Right lung (tissue), 5 donors: Measurements from ENCODE around the gene TMEM59L. TPM values are rescaled to one million over a fixed set of nuclear protein-coding genes. Genes with fewer than 3 reads are reported as not detected.

Source experiments
- DNase-seq, 2 donors: peaks; one replicate each; pipeline ENCODE4 v3.0.0-alpha.2; 2013
- polyA plus RNA-seq, 5 donors: library from polyadenylated mRNA; unstranded; fragments of 120-200 nt; gene quantifications; one replicate each; pipeline versions ENCODE4 v1.2.1 to v1.2.3, GENCODE V29; 2013; ENCODE audit warnings: inconsistent platforms in 1 of 5, low replicate concordance in 1 of 5; ENCODE audit not compliant: insufficient read length in 5 of 5, insufficient read depth in 1 of 5

The TMEM59L gene
- polyA plus RNA-seq, 5 donors, result 24.7 to 44.5 (median 32.4) TPM

- no peak for DNase-seq
These were observed 43.8 kb downstream of the TMEM59L start for GRCh38 chr19:18656337-18657086.

DNA sequence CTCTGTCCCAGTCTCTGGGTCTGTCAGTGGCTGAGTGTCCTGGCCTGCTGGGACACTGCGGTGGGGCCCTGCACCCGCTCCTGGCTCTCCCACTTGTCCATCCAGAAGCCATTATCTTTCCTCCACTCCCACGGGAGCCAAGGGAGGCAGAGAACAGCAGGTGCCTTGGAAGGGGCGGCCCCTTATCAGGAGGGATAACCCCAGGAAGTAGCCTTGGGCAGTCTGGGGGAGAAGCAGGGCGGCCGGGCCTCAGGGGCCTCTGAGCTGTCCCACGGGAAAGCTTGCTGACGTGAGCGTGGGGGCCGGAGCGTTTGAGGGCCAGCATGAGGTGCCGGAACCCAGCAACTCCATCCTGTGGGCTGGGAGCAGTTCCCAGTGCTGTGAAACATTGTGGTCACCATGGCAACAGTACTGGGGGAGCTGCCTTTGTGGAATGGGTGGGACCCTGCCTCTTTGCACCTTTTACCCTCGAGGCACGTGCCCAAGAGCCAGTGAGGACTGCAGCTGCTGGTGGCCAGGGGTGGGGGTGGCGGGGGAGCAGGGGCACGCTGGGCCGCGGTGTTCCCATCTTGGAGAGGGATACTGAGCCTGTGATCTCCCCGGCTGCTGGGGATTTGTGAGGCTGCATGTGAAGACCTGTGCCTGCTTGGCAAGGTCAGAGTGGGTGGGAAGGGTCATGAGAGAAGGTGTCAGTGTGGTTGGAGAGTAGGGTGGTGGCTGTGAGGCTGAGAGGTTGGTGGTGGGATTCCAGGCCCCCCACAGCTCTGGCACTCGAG, 45.1 kb downstream of the TMEM59L start:
- no peak for DNase-seq

DNA sequence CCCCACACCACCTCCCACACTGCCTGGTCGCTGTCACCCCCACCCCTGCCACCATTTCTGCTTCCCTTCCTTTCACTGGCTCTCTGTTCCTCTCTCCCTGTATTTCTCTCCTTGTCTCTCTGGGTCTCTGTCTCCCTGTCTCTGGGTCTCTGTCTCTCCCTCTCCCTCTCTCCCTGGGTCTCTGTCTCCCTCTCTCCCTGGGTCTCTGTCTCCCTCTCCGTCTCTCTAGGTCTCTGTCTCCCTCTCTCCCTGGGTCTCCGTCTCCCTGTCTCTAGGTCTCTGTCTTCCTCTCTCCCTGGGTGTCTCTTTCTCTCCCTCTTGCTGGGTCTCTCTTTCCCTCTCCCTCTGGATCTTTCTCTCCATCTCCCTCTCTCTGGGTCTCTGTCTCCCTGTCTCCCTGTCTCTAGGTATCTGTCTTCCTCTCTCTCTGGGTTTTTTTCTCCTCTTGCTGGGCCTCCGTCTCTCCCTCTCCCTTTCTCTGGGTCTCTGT, 45.7 kb downstream of the TMEM59L start:
- DNase-seq, result no peak

GRCh38 chr19:18659281-18660050, 46.8 kb downstream of the TMEM59L start:
- no peak for DNase-seq

- DNase-seq, result no peak
These were observed 47.6 kb downstream of the TMEM59L start for GRCh38 chr19:18660051-18660910.

DNA sequence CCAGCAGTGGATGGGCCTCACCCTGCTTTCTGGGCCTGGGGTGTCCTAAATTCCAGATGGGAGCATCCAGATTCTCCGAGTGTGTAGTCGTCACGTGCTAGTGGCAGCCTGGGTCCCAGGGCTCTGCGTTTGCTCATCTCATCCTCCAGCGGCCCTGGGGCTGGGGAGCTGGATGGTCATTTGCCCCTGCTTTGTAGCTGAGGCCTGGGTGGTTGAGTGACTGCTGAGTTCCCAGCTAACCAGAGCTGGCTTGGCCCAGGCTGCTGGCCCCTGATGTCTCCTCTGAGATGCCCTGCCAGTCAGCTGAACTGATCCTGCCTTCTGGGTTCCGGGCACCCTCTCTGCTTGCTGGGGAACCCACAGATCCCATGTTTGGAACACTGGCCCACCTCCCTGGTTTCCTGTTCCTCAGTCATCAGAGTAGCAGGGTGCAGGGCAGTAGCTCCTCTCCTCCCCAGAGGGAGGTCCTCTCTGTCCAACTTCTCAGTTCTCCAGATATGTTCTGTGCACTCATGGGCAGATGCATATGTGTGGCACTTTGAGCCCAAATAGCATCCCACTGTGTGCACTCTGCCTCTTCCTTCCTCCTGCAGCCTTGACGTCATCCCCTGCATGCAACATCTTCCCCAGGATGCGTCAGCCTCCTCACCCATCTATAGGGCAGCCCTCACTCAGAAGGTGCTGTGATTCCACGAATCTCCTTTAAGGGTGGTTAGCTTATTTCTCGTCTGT, 48.4 kb downstream of the TMEM59L start:
- DNase-seq, result no peak

GRCh38 chr19:18662972-18663732, 50.5 kb downstream of the TMEM59L start:
- DNase-seq, result no peak

DNA sequence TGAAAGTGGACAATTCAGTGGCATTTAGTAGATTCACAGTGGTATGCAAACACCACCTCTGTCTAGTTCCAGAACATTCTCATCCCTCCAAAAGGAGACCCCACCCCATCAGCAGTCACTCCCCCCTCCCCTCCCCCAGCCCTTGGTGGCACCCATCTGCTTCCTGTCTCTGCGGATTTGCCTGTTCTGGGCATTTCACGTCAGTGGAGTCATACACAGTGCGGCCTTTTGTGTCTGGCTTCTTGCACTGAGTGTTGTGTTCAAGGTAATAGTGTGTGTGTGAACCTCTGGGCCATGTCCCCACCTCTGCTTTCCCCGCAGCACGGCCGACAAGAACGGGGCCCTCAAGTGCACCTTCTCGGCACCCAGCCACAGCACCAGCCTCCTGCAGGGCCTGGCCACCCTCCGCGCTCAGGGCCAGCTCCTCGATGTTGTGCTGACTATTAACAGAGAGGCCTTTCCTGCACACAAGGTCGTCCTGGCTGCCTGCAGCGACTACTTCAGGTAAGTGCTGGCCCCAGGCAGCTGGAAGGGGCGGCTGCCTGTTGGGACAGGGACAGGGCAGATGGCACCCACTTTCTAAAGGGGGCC, 51.4 kb downstream of the TMEM59L start:
- DNase-seq, result no peak

DNA sequence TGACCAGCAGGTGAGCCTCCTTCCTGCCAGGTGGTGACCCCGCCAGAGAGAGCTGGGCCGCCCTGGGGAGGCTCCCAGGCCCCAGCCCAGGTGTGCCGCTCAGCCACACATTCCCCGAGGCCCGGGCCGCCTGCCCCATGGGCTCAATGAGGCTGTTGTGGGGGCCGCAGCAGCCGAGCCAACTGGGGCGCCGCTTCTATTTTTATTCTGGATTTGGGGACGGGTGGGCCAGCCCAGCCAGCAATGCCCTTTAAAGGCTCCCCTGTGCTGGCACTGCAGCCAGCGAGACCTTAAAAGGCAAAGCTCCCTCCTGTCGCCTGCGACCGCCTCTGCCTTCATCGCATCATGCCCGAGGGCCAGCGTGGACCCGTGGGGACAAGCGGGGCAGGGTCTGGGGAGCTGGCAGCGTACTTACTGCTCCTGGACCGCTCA, 53.1 kb downstream of the TMEM59L start:
- DNase-seq, result no peak

DNA sequence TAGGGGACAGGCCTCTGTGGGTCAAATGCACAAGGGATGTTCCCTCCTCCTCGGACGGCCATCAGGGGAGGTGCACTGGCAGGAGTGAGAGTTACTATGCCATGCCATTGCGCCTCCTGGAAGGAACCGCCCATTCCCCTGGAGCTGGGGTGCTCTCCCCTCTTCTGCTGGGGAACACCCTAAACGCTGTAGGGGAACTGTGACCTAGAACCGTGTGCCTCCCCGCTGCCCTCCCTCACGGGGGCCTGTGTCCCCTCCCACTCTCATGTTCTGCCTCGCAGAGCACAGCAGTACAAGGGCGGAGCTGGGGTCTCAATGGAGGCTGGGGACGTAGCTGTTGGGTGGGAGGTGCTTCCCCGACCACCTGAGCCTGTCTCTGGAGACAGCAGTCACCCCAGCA, 53.6 kb downstream of the TMEM59L start:
- no peak for DNase-seq

GRCh38 chr19:18666784-18667183, 54.1 kb downstream of the TMEM59L start:
- DNase-seq, result no peak

DNA sequence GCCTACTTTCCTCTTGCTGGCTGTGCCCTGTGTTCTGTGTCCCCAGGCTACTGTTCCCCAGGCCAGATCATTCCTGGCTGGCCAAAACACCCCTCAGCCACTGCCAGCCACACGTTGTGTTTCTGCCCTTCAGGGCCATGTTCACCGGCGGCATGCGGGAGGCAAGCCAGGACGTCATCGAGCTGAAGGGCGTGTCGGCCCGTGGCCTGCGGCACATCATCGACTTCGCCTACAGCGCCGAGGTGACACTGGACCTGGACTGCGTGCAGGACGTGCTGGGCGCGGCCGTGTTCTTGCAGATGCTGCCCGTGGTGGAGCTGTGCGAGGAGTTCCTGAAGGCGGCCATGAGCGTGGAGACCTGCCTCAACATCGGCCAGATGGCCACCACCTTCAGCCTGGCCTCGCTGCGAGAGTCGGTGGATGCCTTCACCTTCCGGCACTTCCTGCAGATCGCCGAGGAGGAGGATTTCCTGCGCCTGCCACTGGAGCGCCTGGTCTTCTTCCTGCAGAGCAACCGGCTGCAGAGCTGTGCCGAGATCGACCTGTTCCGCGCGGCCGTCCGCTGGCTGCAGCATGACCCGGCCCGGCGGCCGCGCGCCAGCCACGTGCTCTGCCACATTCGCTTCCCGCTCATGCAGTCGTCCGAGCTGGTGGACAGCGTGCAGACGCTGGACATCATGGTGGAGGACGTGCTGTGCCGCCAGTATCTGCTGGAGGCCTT, 55.0 kb downstream of the TMEM59L start:
- no peak for DNase-seq

DNA sequence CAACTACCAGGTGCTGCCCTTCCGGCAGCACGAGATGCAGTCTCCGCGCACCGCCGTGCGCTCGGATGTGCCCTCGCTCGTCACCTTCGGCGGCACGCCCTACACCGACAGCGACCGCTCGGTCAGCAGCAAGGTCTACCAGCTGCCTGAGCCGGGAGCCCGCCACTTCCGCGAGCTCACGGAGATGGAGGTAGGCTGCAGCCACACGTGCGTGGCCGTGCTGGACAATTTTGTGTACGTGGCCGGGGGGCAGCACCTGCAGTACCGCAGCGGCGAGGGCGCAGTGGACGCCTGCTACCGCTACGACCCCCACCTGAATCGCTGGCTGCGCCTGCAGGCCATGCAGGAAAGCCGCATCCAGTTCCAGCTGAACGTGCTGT, 55.6 kb downstream of the TMEM59L start:
- no peak for DNase-seq

- DNase-seq, result no peak
These were observed 56.3 kb downstream of the TMEM59L start for GRCh38 chr19:18668744-18669523.

DNA sequence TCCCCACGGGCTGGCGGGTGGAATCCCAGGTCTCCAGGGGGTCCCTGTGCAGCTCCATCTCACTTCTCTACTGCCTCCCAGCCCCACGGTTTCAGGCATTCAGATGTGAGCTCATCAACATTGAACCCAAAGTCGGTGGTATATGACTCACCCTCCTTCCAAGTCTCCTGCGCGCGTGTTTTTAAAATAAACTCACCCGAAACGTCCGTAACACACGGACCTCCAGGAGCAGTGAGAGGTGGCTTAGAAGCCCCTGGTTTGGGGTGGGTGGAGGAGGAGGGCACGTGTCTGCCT, 56.8 kb downstream of the TMEM59L start:
- no peak for DNase-seq

DNA sequence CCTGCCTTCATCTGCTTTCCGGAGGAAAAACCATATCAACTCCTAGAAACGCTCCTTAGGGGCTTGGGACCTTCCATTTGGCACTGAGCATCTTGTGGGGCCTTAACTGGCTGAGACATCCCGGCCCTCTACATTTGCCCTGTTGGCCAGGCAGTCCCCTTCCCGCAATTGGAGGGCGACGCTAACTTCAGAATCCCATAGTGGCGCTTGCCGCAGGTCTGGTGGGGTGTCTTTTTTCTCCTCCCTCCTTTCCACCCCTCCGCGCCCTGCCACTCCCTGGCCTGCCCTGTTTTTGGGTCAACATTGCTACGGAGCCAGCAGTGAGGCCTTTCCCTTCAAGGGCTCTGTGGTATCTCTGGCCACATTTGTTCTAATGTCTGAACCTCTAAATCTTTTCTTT, 57.2 kb downstream of the TMEM59L start:
- no peak for DNase-seq

- DNase-seq, result no peak
These were observed 57.6 kb downstream of the TMEM59L start for GRCh38 chr19:18670312-18670711.
